ENCODE results near the gene SYNC.

DNA sequence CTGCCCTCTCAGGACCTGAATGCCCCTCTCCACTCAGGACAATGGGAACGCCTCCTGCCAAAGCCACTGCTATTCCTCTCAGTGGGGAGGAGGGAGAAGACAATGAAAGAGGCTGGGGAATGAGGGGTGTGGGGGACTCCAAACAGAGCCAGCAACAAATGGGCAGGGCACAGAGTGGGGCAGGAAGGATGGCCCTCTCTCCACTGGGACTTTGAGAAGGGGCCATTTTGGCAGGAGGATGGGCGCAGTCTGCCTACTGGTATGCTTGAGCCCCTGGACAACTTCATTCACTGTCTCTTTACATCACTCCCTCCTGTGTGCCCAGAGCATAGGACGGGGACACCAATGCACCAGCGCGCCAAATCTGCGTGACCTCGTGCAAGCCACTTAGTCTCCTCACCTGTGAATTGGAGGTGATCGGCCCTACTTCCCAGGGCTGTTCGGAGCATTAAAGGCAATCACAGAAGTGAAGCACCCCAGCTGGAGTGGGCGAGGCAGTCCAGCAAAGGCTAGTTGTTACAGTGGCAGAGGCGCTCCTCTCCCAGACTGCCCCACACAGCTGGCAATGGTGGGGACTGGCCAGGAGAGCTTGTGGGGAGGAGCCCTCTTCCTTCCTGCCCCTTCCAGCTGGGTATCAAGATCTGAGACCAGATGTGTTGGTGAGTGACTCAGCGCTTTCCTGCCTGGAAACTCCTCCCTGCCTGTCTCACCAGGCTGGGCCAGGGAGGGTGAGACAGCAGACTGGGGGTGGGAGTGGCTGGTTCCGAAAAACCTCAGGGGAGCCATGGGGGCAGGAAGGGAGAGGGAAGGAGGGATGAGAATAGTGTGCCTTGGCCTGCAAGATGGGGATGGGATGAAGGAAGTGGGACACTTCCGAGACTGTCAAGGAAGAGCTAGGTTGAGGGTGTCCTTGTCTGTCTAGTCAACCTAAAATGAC is 22.4 kb upstream of the SYNC start:
- TF ChIP-seq, protein P1, sequence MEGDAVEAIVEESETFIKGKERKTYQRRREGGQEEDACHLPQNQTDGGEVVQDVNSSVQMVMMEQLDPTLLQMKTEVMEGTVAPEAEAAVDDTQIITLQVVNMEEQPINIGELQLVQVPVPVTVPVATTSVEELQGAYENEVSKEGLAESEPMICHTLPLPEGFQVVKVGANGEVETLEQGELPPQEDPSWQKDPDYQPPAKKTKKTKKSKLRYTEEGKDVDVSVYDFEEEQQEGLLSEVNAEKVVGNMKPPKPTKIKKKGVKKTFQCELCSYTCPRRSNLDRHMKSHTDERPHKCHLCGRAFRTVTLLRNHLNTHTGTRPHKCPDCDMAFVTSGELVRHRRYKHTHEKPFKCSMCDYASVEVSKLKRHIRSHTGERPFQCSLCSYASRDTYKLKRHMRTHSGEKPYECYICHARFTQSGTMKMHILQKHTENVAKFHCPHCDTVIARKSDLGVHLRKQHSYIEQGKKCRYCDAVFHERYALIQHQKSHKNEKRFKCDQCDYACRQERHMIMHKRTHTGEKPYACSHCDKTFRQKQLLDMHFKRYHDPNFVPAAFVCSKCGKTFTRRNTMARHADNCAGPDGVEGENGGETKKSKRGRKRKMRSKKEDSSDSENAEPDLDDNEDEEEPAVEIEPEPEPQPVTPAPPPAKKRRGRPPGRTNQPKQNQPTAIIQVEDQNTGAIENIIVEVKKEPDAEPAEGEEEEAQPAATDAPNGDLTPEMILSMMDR (IDR thresholded peaks at IDR 0.05), result no peak
- no peak for TF ChIP-seq POLR2A (IDR thresholded peaks at IDR 0.05)

Data from testis (tissue), 2 donors.